Neural cell (in vitro differentiated cells): Measurements from ENCODE around the gene SOCS2. TPM values are rescaled to one million over a fixed set of nuclear protein-coding genes. Genes with fewer than 3 reads are reported as not detected.

Experiments used
- H2AFZ ChIP-seq: fragments of 200-600, 300-800 bp; sonication (generic), shearing (Covaris generic); 2 replicates; pipeline ENCODE4 v1.6.0; 2014; ENCODE audit warnings: low read depth, mild to moderate bottlenecking, antibody characterized with exemption, low read length, moderate library complexity
- H3F3A ChIP-seq: fragments of 200-600 bp; shearing (Covaris generic); 2 replicates; pipeline ENCODE4 v1.6.1; 2016; ENCODE audit warnings: mild to moderate bottlenecking, moderate library complexity, mixed read lengths, antibody characterized with exemption, low read length; ENCODE audit not compliant: insufficient read depth, poor library complexity, severe bottlenecking
- H3K27ac ChIP-seq: fragments of 200-600, 300-800 bp; sonication (generic), shearing (Covaris generic); 2 replicates; pipeline ENCODE4 v1.5.1; 2014; ENCODE audit warnings: mild to moderate bottlenecking, low read length, moderate library complexity
- H3K27me3 ChIP-seq: fragments of 300-800, 200-600 bp; sonication (generic), shearing (Covaris generic); 2 replicates; pipeline ENCODE4 v1.6.0; 2014; ENCODE audit warnings: mild to moderate bottlenecking, low read depth, low read length, moderate library complexity; ENCODE audit not compliant: insufficient read depth
- H3K36me3 ChIP-seq: fragments of 300-800, 200-600 bp; sonication (generic), shearing (Covaris generic); 2 replicates; pipeline ENCODE4 v1.5.1; 2014; ENCODE audit warnings: mild to moderate bottlenecking, antibody characterized with exemption, low read length, moderate library complexity; ENCODE audit not compliant: insufficient read depth
- H3K4me2 ChIP-seq: fragments of 300-800, 200-600 bp; sonication (generic), shearing (Covaris generic); 2 replicates; pipeline ENCODE4 v1.6.0; 2014; ENCODE audit warnings: mild to moderate bottlenecking, low read length
- H3K4me3 ChIP-seq: fragments of 300-800, 200-600 bp; sonication (generic), shearing (Covaris generic); 2 replicates; pipeline ENCODE4 v1.5.1; 2014; ENCODE audit warnings: mild to moderate bottlenecking, low read length, moderate library complexity
- H3K79me2 ChIP-seq: fragments of 200-600 bp; shearing (Covaris generic); replicated peaks from 2 replicates; pipeline ENCODE4 v1.6.0; 2014; ENCODE audit warnings: mild to moderate bottlenecking, low read length, moderate library complexity; ENCODE audit not compliant: insufficient read depth
- H3K9ac ChIP-seq: fragments of 300-800, 200-600 bp; sonication (generic), shearing (Covaris generic); 2 replicates; pipeline ENCODE4 v1.6.1; 2016; ENCODE audit warnings: mild to moderate bottlenecking, low read length, mixed read lengths
- H3K9me2 ChIP-seq: fragments of 200-600 bp; shearing (Covaris generic); 2 replicates; pipeline ENCODE4 v1.6.1; 2016; ENCODE audit warnings: mild to moderate bottlenecking, low read length, mixed read lengths; ENCODE audit not compliant: insufficient read depth
- H3K9me3 ChIP-seq: fragments of 200-600, 300-800 bp; sonication (generic), shearing (Covaris generic); 2 replicates; pipeline ENCODE4 v1.6.1; 2016; ENCODE audit warnings: mild to moderate bottlenecking, mixed run types, low read length, moderate library complexity, mixed read lengths
- H4K20me1 ChIP-seq: fragments of 200-600 bp; shearing (Covaris generic); 2 replicates; pipeline ENCODE4 v1.6.1; 2016; ENCODE audit warnings: mild to moderate bottlenecking, mixed run types; ENCODE audit not compliant: insufficient read depth
- CTCF ChIP-seq: fragments of 450-650 bp; IDR thresholded peaks from 2 replicates; pipeline ENCODE4 v1.5.1; 2014; ENCODE audit warnings: antibody characterized with exemption, mild to moderate bottlenecking, moderate library complexity; ENCODE audit not compliant: poor library complexity, severe bottlenecking
- EP300 ChIP-seq: fragments of 450-650 bp; conservative IDR thresholded peaks from 2 replicates; pipeline ENCODE4 v1.6.1; 2014; ENCODE audit warnings: antibody characterized with exemption, mild to moderate bottlenecking, moderate library complexity; ENCODE audit not compliant: poor library complexity, severe bottlenecking
- EZH2 ChIP-seq: fragments of 200-600, 300-800 bp; shearing (Covaris generic), sonication (generic); IDR thresholded peaks from 2 replicates; pipeline ENCODE4 v1.6.1; 2014; ENCODE audit warnings: antibody characterized with exemption, low read length, borderline replicate concordance, mild to moderate bottlenecking; ENCODE audit not compliant: insufficient read depth, poor library complexity, severe bottlenecking
- MXI1 ChIP-seq: fragments of 450-650 bp; conservative IDR thresholded peaks from 2 replicates; pipeline ENCODE4 v1.6.1; 2014; ENCODE audit warnings: antibody characterized with exemption, mild to moderate bottlenecking; ENCODE audit not compliant: poor library complexity, severe bottlenecking
- POLR2AphosphoS5 ChIP-seq: IDR thresholded peaks from 2 replicates; pipeline ENCODE4 v1.6.1; 2012
- RAD21 ChIP-seq: fragments of 450-650 bp; conservative IDR thresholded peaks from 2 replicates; pipeline ENCODE4 v1.6.1; 2014; ENCODE audit warnings: antibody characterized with exemption, mild to moderate bottlenecking, moderate library complexity
- REST ChIP-seq: IDR thresholded peaks from 2 replicates; pipeline ENCODE4 v1.6.1; 2012; ENCODE audit warnings: borderline replicate concordance
- SMC3 ChIP-seq: fragments of 450-650 bp; conservative IDR thresholded peaks from 2 replicates; pipeline ENCODE4 v1.6.1; 2014; ENCODE audit warnings: antibody characterized with exemption, mild to moderate bottlenecking, moderate library complexity; ENCODE audit not compliant: poor library complexity
- TAF1 ChIP-seq: IDR thresholded peaks from 2 replicates; pipeline ENCODE4 v1.6.1; 2012; ENCODE audit warnings: low read depth
- polyA plus RNA-seq: library from polyadenylated mRNA; depleted of rRNA; stranded (reverse); fragments of >200 nt; gene quantifications from 2 replicates; pipeline ENCODE4 v1.2.3, GENCODE V29; 2014

The SOCS2 gene
- polyA plus RNA-seq, 1 donor from 2014 or later, result 119 TPM

GRCh38 chr12:93540466-93540865 lies 32.0 kb upstream of the SOCS2 start:
- TF ChIP-seq SMC3 (no peak), EZH2 (no peak), TAF1 (no peak), EP300 (no peak), MXI1 (no peak), POLR2AphosphoS5 (no peak), CTCF (no peak), REST (no peak), RAD21 (no peak)
- Histone ChIP-seq H3K9me3 (no peaks in the 10 kb centered on the region), H3K27me3 (no peaks in the 10 kb centered on the region), H3F3A (no peaks in the 10 kb centered on the region), H3K79me2 (no peaks in the 10 kb centered on the region), H2AFZ (no peak overlapping the region), H3K27ac (no peak overlapping the region), H3K9me2 (no peaks in the 10 kb centered on the region), H4K20me1 (no peaks in the 10 kb centered on the region), H3K9ac (no peak overlapping the region), H3K4me3 (no peak overlapping the region), H3K36me3 (no peaks in the 10 kb centered on the region), H3K4me2 (no peak overlapping the region)

- Histone ChIP-seq H3K4me2 (no peak overlapping the region), H2AFZ (no peak overlapping the region), H3K27me3 (no peaks in the 10 kb centered on the region), H3K9me3 (no peaks in the 10 kb centered on the region), H3K9ac (no peak overlapping the region), H4K20me1 (no peaks in the 10 kb centered on the region), H3K9me2 (no peaks in the 10 kb centered on the region), H3K79me2 (no peaks in the 10 kb centered on the region), H3F3A (no peaks in the 10 kb centered on the region), H3K36me3 (no peaks in the 10 kb centered on the region), H3K4me3 (no peak overlapping the region), H3K27ac (no peak overlapping the region)
- TF ChIP-seq CTCF, result no peak
- TF ChIP-seq EZH2, result no peak
- no peak for TF ChIP-seq SMC3
- TF ChIP-seq TAF1, result no peak
- no peak for TF ChIP-seq MXI1
Measured at GRCh38 chr12:93541578-93542225, 30.8 kb upstream of the SOCS2 start.
